ENCODE results near the gene SOCS3. TPM values are rescaled to one million over a fixed set of nuclear protein-coding genes. Genes with fewer than 3 reads are reported as not detected.

Gene SOCS3
- total and polyA plus RNA-seq, 10 of the 15 experiments (the other 5 are each of a cell fraction or from before 2014, with no cell fraction given): 0.05 to 3.9 (median 1.0) TPM

DNA sequence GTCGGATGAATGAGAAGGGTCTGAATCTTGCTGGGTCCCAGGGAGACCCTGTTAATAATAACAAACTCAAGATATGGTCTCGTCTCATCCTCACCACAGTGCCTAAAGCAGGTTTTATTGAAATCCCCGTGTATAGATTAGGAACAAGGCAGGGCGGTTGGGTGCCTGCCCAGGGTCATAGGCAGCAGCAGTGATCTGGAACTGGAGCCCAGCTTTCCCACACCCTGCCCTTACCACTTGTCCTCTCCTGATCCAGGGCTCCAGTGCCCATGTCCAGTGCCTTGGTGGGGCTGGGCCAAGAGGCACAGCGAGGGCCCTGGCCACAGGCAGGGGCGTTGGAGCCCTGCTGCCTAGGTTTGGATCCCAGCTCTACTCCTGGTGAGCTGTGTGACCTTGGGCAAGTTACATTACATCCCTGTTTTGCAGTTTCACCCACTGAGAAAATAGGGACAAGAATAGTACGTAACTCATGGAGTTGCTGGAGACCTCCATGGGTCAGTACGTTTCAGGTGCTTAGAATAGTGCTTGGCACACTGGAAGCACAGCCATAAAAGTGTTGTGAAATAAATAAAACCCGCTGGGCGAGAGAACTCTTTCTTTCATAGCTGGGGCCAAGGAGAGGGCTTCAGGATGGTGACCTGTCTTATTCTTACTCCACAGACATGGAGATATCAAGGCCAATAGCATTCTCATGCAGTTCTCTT is 13.9 kb downstream of the SOCS3 start:
- 58% methylated on average over 10 of the region's 10 CpGs for WGBS (ENCODE audit: insufficient coverage, insufficient replicate concordance, low lambda C conversion rate, missing lambda C conversion rate)
- Histone ChIP-seq H4K20me1 (ENCODE audit: control insufficient read depth, insufficient read depth) (no peaks in the 10 kb centered on the region), H3K4me2 (ENCODE audit: control insufficient read depth, insufficient read depth) (no peak overlapping the region), H3K36me3 (ENCODE audit: control insufficient read depth in 2 of 2, insufficient read depth in 2 of 2, low read length in 1 of 2) (no peaks in the 10 kb centered on the region), H3K9ac (ENCODE audit: control insufficient read depth, insufficient read depth, low read length) (no peak overlapping the region), H2AFZ (ENCODE audit: control insufficient read depth, low read depth, low read length) (no peak overlapping the region), H3K4me1 (ENCODE audit: control insufficient read depth, insufficient read depth, low read length) (peaks cover 38% of the 10 kb centered on the region), H3K79me2 (ENCODE audit: control insufficient read depth, insufficient read depth, low read length) (no peaks in the 10 kb centered on the region), H3K27me3 (replicated peaks in 1 of 2; ENCODE audit: control insufficient read depth in 2 of 2, insufficient read depth in 2 of 2, low read length in 1 of 2) (no peaks in the 10 kb centered on the region), H3K4me3 (no peak overlapping the region), H3K9me3 (replicated peaks; ENCODE audit: control insufficient read depth, insufficient read depth, low read length) (no peaks in the 10 kb centered on the region), H3K27ac (ENCODE audit: control insufficient read depth, insufficient read depth) (no peak overlapping the region)
- intact Hi-C loops (cut with micrococcal nuclease; ENCODE audit: unreplicated experiment) (no loop called here), in situ Hi-C loops (cut with MboI) (no loop called here)
- FAIRE-seq: no peak
- BruUV-seq (replicated peaks): no TSS peak
- DNase-seq (ENCODE audit: low read depth, low spot score): no peak
- CTCF ChIA-PET: interaction anchor here (0.6 kb wide), 1 partner anchor 13 kb away, joined by 4 read pairs; no protein-coding TSS in a partner anchor
- TF ChIP-seq, protein P1, sequence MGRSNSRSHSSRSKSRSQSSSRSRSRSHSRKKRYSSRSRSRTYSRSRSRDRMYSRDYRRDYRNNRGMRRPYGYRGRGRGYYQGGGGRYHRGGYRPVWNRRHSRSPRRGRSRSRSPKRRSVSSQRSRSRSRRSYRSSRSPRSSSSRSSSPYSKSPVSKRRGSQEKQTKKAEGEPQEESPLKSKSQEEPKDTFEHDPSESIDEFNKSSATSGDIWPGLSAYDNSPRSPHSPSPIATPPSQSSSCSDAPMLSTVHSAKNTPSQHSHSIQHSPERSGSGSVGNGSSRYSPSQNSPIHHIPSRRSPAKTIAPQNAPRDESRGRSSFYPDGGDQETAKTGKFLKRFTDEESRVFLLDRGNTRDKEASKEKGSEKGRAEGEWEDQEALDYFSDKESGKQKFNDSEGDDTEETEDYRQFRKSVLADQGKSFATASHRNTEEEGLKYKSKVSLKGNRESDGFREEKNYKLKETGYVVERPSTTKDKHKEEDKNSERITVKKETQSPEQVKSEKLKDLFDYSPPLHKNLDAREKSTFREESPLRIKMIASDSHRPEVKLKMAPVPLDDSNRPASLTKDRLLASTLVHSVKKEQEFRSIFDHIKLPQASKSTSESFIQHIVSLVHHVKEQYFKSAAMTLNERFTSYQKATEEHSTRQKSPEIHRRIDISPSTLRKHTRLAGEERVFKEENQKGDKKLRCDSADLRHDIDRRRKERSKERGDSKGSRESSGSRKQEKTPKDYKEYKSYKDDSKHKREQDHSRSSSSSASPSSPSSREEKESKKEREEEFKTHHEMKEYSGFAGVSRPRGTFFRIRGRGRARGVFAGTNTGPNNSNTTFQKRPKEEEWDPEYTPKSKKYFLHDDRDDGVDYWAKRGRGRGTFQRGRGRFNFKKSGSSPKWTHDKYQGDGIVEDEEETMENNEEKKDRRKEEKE (IDR thresholded peaks at IDR 0.05): no peak
- TF ChIP-seq NFYA (IDR thresholded peaks at IDR 0.05; ENCODE audit: borderline replicate concordance, low read depth, low read length) (no peak), PML (IDR thresholded peaks at IDR 0.05; ENCODE audit: low read length) (no peak), LARP7 (IDR thresholded peaks at IDR 0.05) (no peak)
- RAD21 ChIA-PET (ENCODE audit: unreplicated experiment): no interaction called here
- SMC1A ChIA-PET (ENCODE audit: uncharacterized antibody, unreplicated experiment): no interaction called here
- POLR2A ChIA-PET: interaction anchor here (1.6 kb wide), 1 partner anchor 29 kb away, joined by 4 read pairs; no protein-coding TSS in a partner anchor
- no peak for ATAC-seq
